SJCRH30 (cell line): ENCODE measurements around the gene C16orf74. TPM values are rescaled to one million over a fixed set of nuclear protein-coding genes. Genes with fewer than 3 reads are reported as not detected.

Experiments used
- total RNA-seq: library from RNA; depleted of rRNA; stranded (reverse); fragments of >200 nt; shearing (Covaris generic); gene quantifications from 2 replicates; pipeline ENCODE4 v1.2.3, GENCODE V29; 2014; rRNA removed

C16orf74 gene
- total RNA-seq, 1 experiment from 2014 or later, result 1.1 TPM

Other genes starting within 250 kb of the C16orf74 start
- gene GSE1, start 137.8 kb downstream of the C16orf74 start, total RNA-seq, result 31.1 and 33.8 TPM in 2 replicates
- 50.9 and 51.2 TPM in 2 replicates for gene GINS2, start 62.1 kb downstream of the C16orf74 start, total RNA-seq
- gene EMC8, start 48.4 kb upstream of the C16orf74 start, total RNA-seq, result 26.2 and 29.6 TPM in 2 replicates
- 304 and 345 TPM in 2 replicates for gene COX4I1, start 48.6 kb upstream of the C16orf74 start, total RNA-seq
- gene IRF8, start 148.1 kb upstream of the C16orf74 start, total RNA-seq, result not detected in 2 replicates